ENCODE measurements around the gene RRH. TPM values are rescaled to one million over a fixed set of nuclear protein-coding genes. Genes with fewer than 3 reads are reported as not detected.

Gene RRH
- total RNA-seq, 1 donor from 2014 or later: 0.45 TPM

DNA sequence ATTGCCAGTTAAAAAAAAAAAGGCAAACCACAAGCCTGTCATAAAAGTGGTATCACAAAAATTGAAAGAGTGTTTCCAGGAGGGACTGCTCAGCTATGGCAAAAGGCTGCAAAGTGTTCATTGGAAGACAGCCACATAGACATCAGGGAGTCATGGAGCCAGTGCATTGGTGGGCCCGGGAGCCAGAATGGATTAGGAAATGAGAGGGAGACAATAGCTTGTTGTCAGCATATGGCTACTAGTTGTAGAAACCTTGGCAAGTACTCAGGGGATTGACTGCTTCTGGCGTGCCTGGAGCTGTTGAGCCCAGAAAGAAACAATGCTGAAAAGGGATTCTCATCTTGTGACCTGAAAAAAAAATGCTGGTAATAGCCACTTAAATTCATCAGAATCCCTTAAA lies 7.2 kb upstream of the RRH start:
- H3K9me3 Mint-ChIP-seq: no peaks in the 10 kb centered on the region
- no peaks in the 10 kb centered on the region for H3K27me3 Mint-ChIP-seq (ENCODE audit: low read depth)
- no peak for TF ChIP-seq CTCF (IDR thresholded peaks at IDR 0.05; ENCODE audit: unreplicated experiment)
- no peak overlapping the region for H3K27ac Mint-ChIP-seq
- H3K4me3 Mint-ChIP-seq: no peak overlapping the region
- H3K36me3 Mint-ChIP-seq: peaks cover 19% of the 10 kb centered on the region
- H3K4me1 Mint-ChIP-seq: peaks cover 24% of the 10 kb centered on the region
- no peak for DNase-seq (ENCODE audit: low spot score in 2 of 2, unreplicated experiment in 2 of 2)

- Mint-ChIP-seq H3K4me1 (peaks cover 17% of the 10 kb centered on the region), H3K36me3 (peaks cover 19% of the 10 kb centered on the region), H3K27ac (no peak overlapping the region), H3K9me3 (no peaks in the 10 kb centered on the region), H3K4me3 (no peak overlapping the region), H3K27me3 (ENCODE audit: low read depth) (no peaks in the 10 kb centered on the region)
- DNase-seq (ENCODE audit: low spot score in 2 of 2, unreplicated experiment in 2 of 2): no peak
- no peak for TF ChIP-seq CTCF (IDR thresholded peaks at IDR 0.05; ENCODE audit: unreplicated experiment)
These were observed 6.6 kb upstream of the RRH start for GRCh38 chr4:109821185-109821584.

DNA sequence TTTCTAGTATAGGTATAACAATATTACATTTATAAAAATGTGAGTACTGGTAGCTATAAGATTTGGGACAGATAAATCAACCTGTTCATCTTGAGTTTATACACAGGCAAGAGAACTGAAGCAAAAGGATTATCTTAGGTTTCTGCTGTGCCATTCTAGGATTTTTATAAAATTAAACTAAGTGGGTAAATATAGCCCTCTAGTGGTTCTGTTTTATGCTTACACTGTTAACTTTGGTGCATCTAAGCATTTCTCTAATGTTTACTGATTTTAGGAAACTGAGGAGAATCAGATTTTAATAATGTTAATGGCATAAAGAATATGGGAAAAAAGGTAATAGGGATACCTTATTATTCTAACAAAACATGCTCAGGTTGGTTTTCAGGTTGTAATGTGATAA lies 1.1 kb upstream of the RRH start:
- H3K9me3 Mint-ChIP-seq: no peaks in the 10 kb centered on the region
- H3K4me3 Mint-ChIP-seq: no peak overlapping the region
- no peaks in the 10 kb centered on the region for H3K27me3 Mint-ChIP-seq (ENCODE audit: low read depth)
- DNase-seq (ENCODE audit: low spot score in 2 of 2, unreplicated experiment in 2 of 2): no peak
- peak; percentile 66 for TF ChIP-seq CTCF (IDR thresholded peaks at IDR 0.05; ENCODE audit: unreplicated experiment)
- no peaks in the 10 kb centered on the region for H3K4me1 Mint-ChIP-seq
- H3K36me3 Mint-ChIP-seq: peaks cover 7% of the 10 kb centered on the region
- H3K27ac Mint-ChIP-seq: no peak overlapping the region

GRCh38 chr4:109833756-109834155 lies 6.0 kb downstream of the RRH start:
- H3K4me3 Mint-ChIP-seq: no peak overlapping the region
- H3K36me3 Mint-ChIP-seq: no peaks in the 10 kb centered on the region
- TF ChIP-seq CTCF (IDR thresholded peaks at IDR 0.05; ENCODE audit: unreplicated experiment): no peak
- no peaks in the 10 kb centered on the region for H3K27me3 Mint-ChIP-seq (ENCODE audit: low read depth)
- H3K4me1 Mint-ChIP-seq: no peaks in the 10 kb centered on the region
- H3K27ac Mint-ChIP-seq: no peak overlapping the region
- no peak for DNase-seq (ENCODE audit: low spot score in 2 of 2, unreplicated experiment in 2 of 2)
- H3K9me3 Mint-ChIP-seq: no peaks in the 10 kb centered on the region

DNA sequence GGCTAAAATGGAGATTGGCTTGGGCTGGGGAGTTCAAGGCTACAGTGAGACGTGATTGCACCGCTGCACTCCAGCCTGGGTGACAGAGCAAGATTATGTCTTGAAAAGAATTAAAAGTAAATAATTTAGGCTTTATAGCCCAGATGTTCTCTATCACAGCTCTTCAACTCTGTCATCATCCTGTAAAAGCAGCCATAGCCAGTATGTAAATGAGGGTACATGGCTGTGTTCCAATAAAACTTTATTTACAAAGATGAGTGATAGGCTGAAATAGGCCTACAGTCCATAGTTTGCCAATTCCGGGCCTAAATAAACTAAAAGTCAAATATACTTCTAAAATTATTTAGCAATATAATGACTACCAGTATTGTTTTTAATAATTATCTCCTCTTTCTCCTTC lies 9.2 kb downstream of the RRH start:
- no peaks in the 10 kb centered on the region for H3K36me3 Mint-ChIP-seq
- no peak for DNase-seq (ENCODE audit: low spot score in 2 of 2, unreplicated experiment in 2 of 2)
- no peak overlapping the region for H3K4me3 Mint-ChIP-seq
- H3K27ac Mint-ChIP-seq: no peak overlapping the region
- no peaks in the 10 kb centered on the region for H3K4me1 Mint-ChIP-seq
- H3K9me3 Mint-ChIP-seq: peaks cover 13% of the 10 kb centered on the region
- TF ChIP-seq CTCF (IDR thresholded peaks at IDR 0.05; ENCODE audit: unreplicated experiment): no peak
- H3K27me3 Mint-ChIP-seq (ENCODE audit: low read depth): no peaks in the 10 kb centered on the region

All from mesothelial cell of epicardium (in vitro differentiated cells).